ENCODE results near the gene COL5A1.

DNA sequence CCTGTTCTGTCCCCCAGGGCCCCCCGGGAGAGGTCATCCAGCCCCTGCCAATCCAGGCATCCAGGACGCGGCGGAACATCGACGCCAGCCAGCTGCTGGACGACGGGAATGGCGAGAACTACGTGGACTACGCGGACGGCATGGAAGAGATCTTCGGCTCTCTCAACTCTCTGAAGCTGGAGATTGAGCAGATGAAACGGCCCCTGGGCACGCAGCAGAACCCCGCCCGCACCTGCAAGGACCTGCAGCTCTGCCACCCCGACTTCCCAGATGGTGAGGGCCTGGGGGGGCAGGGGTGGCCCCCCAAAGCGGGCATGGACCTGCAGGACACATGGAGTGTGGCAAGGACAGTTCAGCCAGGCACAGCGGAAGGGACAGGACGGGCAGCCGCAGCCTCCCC, 183.0 kb downstream of the COL5A1 start:
- TF ChIP-seq POLR2AphosphoS5 (IDR thresholded peaks at IDR 0.05; ENCODE audit: low read depth, low read length) (no peak), TAF1 (IDR thresholded peaks at IDR 0.05; ENCODE audit: borderline replicate concordance, insufficient read depth, low read length) (no peak)

Measured in PFSK-1 (cell line).